Activated T-cell treated with anti-CD3 and anti-CD28 coated beads for 1 hour (primary cell): ENCODE results near the gene UBE2U.
"Not testable (repeated sequence)": the region's sequence is repeated elsewhere in the genome, so short reads cannot be mapped to it uniquely, and the experiment has no call there.

Experiments
- DNase-seq: peaks from one replicate; pipeline ENCODE4 v3.0.0-alpha.2; 2020; ENCODE audit warnings: low read depth

UBE2U gene

GRCh38 chr1:64194168-64195080 is 9.0 kb upstream of the UBE2U start:
- no peak for DNase-seq

DNA sequence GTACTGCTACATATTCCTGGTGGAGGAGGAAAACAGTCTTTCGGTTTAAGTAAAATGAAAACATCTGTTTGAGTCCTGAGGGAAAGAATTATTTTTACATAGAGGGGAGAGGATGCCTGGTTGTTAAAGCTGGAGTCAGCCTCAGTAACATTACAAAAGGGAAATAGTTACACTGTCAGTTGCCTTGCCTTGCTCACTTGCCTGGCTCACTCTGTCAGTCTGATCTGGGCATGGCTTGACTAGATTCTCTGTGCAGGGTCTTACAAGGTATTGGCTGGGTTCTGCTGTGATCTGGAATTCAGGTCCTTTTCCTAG is 8.4 kb upstream of the UBE2U start:
- no peak for DNase-seq

DNA sequence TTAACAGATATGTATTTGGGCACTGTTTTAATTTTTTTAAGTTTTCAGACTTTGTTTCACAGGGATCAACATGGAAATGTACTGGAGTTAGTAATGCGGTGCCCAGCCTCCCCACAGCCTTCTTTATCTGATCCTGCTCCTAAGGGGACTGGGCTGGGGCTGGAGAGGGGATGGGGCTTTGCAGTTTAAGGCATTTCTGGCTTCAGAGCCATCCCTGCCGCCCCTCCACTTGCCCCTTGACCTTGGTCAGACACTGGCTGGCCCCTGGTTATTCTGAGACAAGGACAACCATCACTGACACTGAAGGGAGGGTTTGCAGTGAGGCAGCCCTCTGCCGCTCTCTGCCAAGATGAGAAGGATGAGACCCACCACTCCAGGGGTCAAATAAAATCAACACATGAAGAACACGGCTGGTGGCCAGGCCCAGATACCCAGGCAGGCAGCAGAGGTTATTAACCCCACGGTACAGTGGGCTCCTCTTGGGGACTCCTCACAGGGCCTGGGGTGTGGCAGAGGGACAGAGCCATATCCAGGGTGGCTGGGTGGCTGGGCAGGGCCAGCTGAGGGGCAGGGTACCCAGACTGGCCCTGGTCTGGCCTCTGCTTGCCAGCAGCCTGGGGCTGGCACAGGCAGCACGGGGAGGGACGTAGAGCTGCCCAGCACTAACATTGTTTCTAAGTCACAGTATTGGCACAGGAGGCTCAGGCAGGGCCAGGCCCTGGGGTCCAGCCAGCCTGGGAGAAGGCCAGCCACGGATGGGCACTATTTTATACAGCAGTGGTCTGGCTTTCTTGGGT is 7.2 kb upstream of the UBE2U start:
- no peak for DNase-seq

DNA sequence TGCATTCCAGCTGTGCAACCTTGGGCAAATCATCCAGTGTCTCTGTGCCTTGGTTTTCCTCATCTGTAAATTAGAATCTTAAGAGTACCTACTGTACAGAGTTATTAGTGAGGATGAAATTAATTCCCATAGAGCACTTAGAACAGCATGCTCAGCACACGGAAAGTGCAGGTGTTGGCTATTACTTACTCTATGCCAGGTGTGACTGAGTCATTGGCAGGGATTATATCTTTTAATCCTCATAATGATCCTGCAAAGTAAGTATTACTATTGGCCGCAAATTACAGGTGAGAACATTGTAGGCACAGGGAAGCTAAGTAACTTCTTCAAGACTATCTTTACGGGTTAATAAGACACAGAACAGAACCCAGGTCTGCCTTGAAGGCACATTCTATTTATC is 6.3 kb upstream of the UBE2U start:
- no peak for DNase-seq

DNA sequence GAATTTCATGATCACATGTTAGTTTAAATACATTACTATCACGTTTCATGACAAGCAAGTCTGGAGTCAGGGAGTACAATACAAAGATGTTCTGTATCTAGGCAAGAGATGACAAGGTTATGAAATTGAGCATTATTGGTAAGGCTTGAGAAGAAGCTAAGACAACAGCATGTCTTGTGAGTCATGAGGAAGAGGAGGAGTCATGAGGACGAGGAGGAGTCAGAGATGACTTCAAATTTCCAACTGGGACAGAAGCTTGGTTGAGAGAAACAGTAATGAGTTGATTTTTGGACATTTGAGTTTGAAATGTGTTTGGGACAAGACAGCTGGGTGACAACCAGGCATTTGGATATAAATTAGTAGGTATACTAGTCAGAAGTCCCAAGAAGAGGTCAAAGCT is 4.3 kb upstream of the UBE2U start:
- no peak for DNase-seq

GRCh38 chr1:64200064-64200463 is 3.4 kb upstream of the UBE2U start:
- no peak for DNase-seq

GRCh38 chr1:64209221-64209620 is 5.8 kb downstream of the UBE2U start:
- no peak for DNase-seq

DNA sequence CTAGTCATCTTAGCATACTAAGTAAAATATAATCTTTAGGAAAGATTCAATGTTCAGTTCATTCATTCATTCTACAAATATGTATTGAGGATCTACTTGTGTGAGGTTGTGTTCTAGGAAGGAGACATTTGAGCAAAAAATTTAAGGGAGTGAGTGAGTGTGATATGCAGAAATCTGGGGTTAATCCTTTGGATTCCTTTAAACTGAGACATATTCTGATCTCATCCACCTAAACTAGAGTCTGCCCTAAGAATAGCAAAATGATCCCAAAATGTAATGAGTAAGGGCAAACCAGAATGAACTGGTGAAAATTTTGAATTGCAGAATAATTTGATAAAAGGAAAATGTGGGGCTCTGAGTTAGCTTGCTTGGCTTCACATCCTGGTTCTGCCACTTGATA is 8.6 kb downstream of the UBE2U start:
- DNase-seq: no peak

DNA sequence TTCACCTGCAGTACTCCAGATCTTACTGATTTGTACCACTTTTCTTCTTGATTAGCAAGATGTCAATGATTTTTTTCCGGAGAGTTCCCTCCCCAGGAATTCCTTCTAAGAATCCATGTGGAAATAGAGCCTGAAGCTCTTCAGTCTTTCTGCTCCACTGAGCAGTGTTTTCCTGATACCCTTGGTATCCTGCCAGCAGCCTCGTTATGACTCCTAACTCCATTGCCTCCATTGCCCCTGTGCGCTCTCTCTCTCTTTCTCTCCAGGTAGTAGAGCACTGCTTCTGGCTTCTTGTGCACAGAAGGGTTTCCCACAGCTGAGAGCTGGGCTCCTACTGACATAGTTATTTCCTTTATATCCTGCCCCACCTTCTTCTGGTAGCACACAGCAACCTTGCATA is 12.2 kb downstream of the UBE2U start:
- no peak for DNase-seq

DNA sequence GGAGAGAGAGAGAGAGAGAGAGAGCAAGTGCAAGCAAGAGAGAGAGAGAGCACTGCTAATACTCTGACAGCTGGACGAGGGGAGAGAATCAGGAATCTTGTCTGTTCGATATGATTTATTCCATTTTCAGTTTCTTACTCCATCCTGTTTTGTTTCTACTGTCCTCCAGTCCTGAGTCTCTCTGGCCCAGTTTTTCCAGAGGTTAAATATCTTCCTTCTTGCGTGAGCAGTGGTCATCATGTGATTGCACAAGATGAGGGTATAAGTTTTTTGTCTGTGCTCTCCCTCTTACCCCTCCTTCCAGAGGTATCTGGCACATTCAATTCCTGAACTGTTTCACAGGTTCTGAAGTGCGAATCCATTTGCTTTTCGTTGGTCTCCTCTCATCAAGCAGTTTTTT is 16.8 kb downstream of the UBE2U start:
- DNase-seq: no peak

DNA sequence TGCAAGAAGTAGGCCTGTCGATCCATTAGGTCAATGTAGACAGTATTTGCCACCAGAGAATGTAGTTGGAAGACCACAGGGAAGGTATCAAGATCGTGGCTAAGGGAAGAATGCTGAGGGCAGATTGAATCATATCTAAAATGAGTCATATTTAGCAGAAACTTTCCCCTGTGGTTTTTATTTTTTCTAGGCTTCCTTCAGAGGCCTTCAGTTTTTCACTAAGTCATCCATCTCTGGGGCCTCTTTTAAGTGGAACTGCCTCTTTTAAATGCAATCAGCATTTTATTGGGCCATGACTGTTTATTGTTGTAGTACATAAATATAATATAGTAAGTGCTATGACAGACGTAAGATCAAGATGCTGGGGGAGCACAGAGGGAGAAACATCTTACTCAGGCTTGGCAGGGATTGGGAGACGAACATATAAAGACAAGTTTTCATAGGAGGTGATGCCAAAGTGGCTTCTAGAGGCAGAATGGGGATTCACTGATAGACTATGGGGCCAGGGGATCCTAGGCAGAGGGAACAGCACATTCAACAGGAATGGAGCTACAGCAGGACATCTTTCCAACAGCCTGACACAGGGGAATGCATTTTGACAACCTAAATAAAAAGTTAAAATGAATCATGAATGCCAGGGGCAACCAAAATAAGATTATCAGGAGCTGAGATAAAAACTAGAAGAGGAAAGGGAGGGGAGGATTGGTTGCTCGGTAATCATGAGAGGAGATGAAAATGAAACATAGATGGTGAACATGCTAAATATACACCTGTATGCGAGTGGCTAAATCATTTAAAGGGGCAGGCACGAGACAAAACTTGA is 20.1 kb downstream of the UBE2U start:
- no peak for DNase-seq

GRCh38 chr1:64224236-64224635 is 20.8 kb downstream of the UBE2U start:
- not testable (repeated sequence) for DNase-seq

- DNase-seq: no peak
Observed at GRCh38 chr1:64228167-64228957, 24.9 kb downstream of the UBE2U start.

GRCh38 chr1:64229307-64229706 is 25.9 kb downstream of the UBE2U start:
- DNase-seq: no peak

DNA sequence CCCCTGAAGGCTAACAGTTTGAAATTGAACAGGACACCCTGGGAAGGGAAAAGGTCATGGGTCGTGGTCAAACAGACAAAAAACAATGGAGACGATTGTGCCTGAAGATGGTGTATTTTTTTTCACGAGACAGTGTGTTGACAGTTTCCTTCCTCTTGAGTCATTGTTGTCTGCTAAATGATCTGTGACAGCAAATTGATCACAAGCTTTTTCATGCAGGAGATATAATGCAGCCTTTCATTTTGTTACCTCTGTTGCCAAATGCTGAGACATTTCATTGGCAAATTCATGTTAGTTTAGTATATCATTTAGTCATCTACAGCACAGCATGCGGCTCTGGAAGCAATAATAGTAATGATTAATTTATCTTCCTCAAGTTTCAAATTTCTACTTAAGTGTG is 27.7 kb downstream of the UBE2U start:
- no peak for DNase-seq

DNA sequence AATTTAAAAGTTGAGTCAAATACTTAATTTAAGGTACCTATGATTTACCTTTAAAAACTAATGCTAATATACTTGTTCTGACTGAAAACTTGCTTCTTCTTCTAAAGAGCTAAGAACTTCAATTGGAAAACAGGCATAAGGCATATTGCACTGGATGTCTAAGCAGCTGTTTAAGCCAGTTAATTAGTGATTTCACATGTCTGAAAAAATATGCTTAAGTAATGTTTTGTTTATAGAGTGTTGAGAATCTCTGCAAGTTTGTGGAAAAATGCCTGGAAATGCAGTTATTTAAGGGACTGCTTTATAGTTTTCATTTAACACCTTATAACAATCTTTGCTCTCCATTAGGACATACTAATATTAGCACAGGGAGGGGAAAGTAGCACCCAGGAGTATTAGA is 28.2 kb downstream of the UBE2U start:
- no peak for DNase-seq

- no peak for DNase-seq
Observed at GRCh38 chr1:64234714-64235113, 31.3 kb downstream of the UBE2U start.

DNA sequence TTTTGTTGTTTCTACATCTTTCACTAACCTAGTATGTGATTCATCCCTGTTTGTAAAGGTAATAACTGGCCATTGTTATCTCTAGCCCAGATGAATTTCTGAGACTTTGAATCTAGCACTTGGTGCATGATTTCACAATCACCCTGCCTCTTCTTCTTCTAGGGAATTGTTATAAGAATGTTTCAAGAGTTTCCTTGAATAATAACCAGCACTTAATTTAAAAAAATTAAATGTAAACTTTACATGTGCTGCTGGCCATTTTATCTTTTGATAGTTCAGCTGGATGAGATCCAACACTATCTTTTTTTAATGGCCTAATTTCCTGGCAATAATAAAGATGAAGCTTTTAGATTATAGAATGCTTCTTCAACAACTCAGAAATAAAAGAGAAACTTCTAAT is 31.8 kb downstream of the UBE2U start:
- DNase-seq: no peak

DNA sequence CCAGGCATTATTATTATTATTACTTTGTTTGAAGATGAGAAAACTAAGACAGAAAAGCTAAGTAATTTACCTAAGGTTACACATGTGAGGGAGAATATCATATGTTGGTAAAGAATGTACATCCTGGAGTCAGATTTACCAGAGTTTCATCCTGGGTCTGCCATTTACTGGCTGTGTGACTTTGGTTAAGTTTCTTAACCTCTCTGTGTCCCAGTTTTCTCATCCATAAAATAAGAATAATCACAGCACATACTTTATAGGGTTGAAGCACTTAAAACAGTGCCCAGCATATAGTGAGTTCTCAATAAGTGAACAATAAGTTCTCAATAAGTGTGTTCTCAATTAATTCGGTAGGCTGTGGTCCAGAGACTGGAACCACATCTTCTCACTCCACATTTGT is 32.5 kb downstream of the UBE2U start:
- DNase-seq: no peak

DNA sequence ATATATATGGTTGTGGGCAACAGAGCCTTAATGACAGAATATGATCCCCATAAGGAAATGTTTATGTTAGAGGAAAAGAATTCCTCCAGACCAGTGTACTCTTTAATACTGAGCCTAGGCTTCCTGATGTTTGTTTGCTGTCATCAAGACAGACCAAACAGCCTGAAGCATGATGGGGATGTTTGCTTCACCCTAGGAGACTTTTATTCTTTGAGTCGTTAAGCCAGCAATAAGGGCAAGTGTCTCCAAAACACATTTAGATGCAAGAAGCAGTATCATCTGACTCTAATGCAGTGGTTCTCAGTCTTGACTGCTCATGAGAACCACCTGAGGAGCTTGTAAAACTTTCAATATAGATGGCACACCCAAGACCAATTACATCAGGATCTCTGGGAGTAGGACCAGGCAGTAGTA is 33.1 kb downstream of the UBE2U start:
- DNase-seq: no peak

DNA sequence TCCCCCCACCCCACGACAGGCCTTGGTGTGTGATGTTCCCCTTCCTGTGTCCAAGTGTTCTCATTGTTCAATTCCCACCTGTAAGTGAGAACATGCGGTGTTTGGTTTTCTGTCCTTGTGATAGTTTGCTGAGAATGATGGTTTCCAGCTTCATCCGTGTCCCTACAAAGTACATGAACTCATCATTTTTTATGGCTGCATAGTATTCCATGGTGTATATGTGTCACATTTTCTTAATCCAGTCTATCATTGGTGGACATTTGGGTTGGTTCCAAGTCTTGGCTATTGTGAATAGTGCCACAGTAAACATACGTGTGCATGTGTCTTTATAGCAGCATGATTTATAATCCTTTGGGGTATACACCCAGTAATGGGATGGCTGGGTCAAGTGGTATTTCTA is 36.1 kb downstream of the UBE2U start:
- not testable (repeated sequence) for DNase-seq

DNA sequence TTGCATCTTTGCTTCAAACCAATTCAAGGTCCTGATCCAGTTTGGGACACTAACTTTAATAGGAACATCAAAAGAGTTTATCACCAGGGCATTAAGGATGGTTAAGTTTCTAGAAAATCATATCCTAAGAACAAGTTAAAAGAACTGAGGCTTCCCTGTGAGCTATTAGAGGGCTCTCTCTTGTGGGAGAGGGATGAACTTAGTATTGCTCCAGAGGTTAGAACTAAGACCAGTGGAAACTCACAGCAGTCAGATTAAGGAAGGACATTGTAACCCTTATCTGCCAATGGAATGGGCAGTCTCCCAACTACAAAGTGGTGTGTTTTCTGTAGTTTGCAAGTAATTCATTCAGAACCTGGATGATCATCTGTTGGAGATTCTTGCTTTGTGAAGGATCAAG is 36.8 kb downstream of the UBE2U start:
- DNase-seq: no peak
